RWPE2 (cell line): ENCODE data around the gene NEK1.
A peak's percentile ranks its signal among the peaks of the same experiment; 100 is the strongest.

Source experiments
- ATAC-seq: fragments of 200-7000 bp; cut with Tn5 transposase; 3 replicates; pipeline ENCODE4 v1.9.1; 2021; ENCODE audit warnings: low read depth
- DNase-seq: peaks from one replicate; pipeline ENCODE4 v3.0.0-alpha.2; 2020; ENCODE audit warnings: low spot score
- H3K27ac ChIP-seq: fragments of 450-650 bp; 2 replicates; pipeline ENCODE4 v1.5.1; 2017; ENCODE audit warnings: mild to moderate bottlenecking; ENCODE audit not compliant: poor library complexity, severe bottlenecking
- H3K27me3 ChIP-seq: fragments of 250-450 bp; sonication (Bioruptor Pico); 2 replicates; pipeline ENCODE4 v1.5.1; 2021; ENCODE audit warnings: mild to moderate bottlenecking, moderate library complexity; ENCODE audit not compliant: insufficient read depth, poor library complexity, severe bottlenecking
- H3K36me3 ChIP-seq: fragments of 250-450 bp; sonication (Bioruptor Pico); 2 replicates; pipeline ENCODE4 v1.5.1; 2020; ENCODE audit warnings: low read depth, mild to moderate bottlenecking, moderate library complexity
- H3K4me1 ChIP-seq: fragments of 250-450 bp; sonication (Bioruptor Pico); 2 replicates; pipeline ENCODE4 v1.5.1; 2021; ENCODE audit warnings: mild to moderate bottlenecking, moderate library complexity; ENCODE audit not compliant: insufficient read depth, poor library complexity, severe bottlenecking
- H3K4me3 ChIP-seq: fragments of 250-450 bp; sonication (Bioruptor Pico); 2 replicates; pipeline ENCODE4 v1.5.1; 2021; ENCODE audit warnings: mild to moderate bottlenecking, moderate library complexity; ENCODE audit not compliant: severe bottlenecking
- H3K9me3 ChIP-seq: fragments of 250-450 bp; sonication (Bioruptor Pico); 2 replicates; pipeline ENCODE4 v1.5.1; 2021; ENCODE audit warnings: mild to moderate bottlenecking, moderate library complexity; ENCODE audit not compliant: severe bottlenecking
- TF ChIP-seq, protein P1 (sequence below): fragments of 450-650 bp; IDR thresholded peaks from one replicate; pipeline ENCODE4 v1.5.1; 2017; ENCODE audit warnings: mild to moderate bottlenecking, moderate library complexity; ENCODE audit not compliant: poor library complexity, severe bottlenecking

Gene NEK1

GRCh38 chr4:169345316-169345721, 267.1 kb downstream of the NEK1 start:
- Histone ChIP-seq H3K4me3 (no peak overlapping the region), H3K36me3 (no peaks in the 10 kb centered on the region), H3K27ac (no peak overlapping the region), H3K4me1 (no peaks in the 10 kb centered on the region), H3K27me3 (no peaks in the 10 kb centered on the region), H3K9me3 (no peaks in the 10 kb centered on the region)
- ATAC-seq (peak; percentile 71), DNase-seq (no peak)
- TF ChIP-seq, protein P1, sequence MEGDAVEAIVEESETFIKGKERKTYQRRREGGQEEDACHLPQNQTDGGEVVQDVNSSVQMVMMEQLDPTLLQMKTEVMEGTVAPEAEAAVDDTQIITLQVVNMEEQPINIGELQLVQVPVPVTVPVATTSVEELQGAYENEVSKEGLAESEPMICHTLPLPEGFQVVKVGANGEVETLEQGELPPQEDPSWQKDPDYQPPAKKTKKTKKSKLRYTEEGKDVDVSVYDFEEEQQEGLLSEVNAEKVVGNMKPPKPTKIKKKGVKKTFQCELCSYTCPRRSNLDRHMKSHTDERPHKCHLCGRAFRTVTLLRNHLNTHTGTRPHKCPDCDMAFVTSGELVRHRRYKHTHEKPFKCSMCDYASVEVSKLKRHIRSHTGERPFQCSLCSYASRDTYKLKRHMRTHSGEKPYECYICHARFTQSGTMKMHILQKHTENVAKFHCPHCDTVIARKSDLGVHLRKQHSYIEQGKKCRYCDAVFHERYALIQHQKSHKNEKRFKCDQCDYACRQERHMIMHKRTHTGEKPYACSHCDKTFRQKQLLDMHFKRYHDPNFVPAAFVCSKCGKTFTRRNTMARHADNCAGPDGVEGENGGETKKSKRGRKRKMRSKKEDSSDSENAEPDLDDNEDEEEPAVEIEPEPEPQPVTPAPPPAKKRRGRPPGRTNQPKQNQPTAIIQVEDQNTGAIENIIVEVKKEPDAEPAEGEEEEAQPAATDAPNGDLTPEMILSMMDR = no peak
